Measurements from ENCODE around the gene EMILIN3. TPM values are rescaled to one million over a fixed set of nuclear protein-coding genes. Genes with fewer than 3 reads are reported as not detected.

Gene EMILIN3
- polyA plus RNA-seq, 1 of the 3 experiments (the other 2 are of a cell fraction) = 0.02 TPM

GRCh38 chr20:41336711-41337492 is 29.7 kb downstream of the EMILIN3 start:
- Histone ChIP-seq H3K4me3 (ENCODE audit: low read depth in 2 of 2, low read length in 1 of 2) (no peak overlapping the region), H3K27ac (ENCODE audit: low read depth in 2 of 2, low read length in 1 of 2) (no peak overlapping the region), H3K9ac (no peak overlapping the region), H3K36me3 (replicated peaks in 1 of 2; ENCODE audit: control insufficient read depth in 1 of 2, insufficient read depth in 2 of 2, low read length in 1 of 2) (no peaks in the 10 kb centered on the region), H3K27me3 (ENCODE audit: insufficient read depth) (no peaks in the 10 kb centered on the region), H3K9me2 (no peaks in the 10 kb centered on the region), H3K9me3 (no peaks in the 10 kb centered on the region), H3K79me2 (ENCODE audit: insufficient read depth) (no peaks in the 10 kb centered on the region), H3K4me1 (ENCODE audit: control insufficient read depth in 1 of 2, insufficient read depth in 2 of 2, low read depth in 1 of 2, low read length in 1 of 2) (peaks cover 0 to 5% of the 10 kb centered on the region in 2 experiments; a peak in 1 of 4 replicates), H4K20me1 (ENCODE audit: insufficient read depth) (no peaks in the 10 kb centered on the region), H3K4me2 (no peak overlapping the region), H3F3A (replicated peaks; ENCODE audit: insufficient read depth) (no peaks in the 10 kb centered on the region), H2AFZ (ENCODE audit: low read depth) (no peak overlapping the region)
- no peak for DNase-seq
- ChIA-PET POLR2A (no interaction called here), CTCF (interaction anchor here (9.6 kb wide), 1 partner anchor 167 kb away, joined by 112 read pairs; no protein-coding TSS in a partner anchor)
- whole genome bisulfite sequencing (ENCODE audit: low lambda C conversion rate) = 94% methylated on average over 4 of the region's 4 CpGs
- TF ChIP-seq GABPA (IDR thresholded peaks at IDR 0.05; ENCODE audit: low read depth) = no peak
- TF ChIP-seq JUND (IDR thresholded peaks at IDR 0.05) = no peak

GRCh38 chr20:41335591-41335990 is 31.0 kb downstream of the EMILIN3 start:
- TF ChIP-seq FOSL2 (IDR thresholded peaks at IDR 0.05; ENCODE audit: borderline replicate concordance, low read depth) (no peak), CTCF (IDR thresholded peaks at IDR 0.05) (no peak), NFIC (IDR thresholded peaks at IDR 0.05; ENCODE audit: borderline replicate concordance) (no peak), SIN3A (IDR thresholded peaks at IDR 0.05; ENCODE audit: borderline replicate concordance, low read depth, low read length) (no peak), REST (IDR thresholded peaks at IDR 0.05; ENCODE audit: low read depth, low read length) (no peak), SMC3 (IDR thresholded peaks at IDR 0.05; ENCODE audit: low read depth, low read length) (no peak), GABPA (IDR thresholded peaks at IDR 0.05; ENCODE audit: low read depth) (no peak), ZBTB33 (IDR thresholded peaks at IDR 0.05; ENCODE audit: borderline replicate concordance, low read depth) (no peak), POLR2AphosphoS5 (IDR thresholded peaks at IDR 0.05; ENCODE audit: low read depth, low read length) (no peak), NRF1 (IDR thresholded peaks at IDR 0.05; ENCODE audit: low read depth, low read length) (no peak), RCOR1 (IDR thresholded peaks at IDR 0.05; ENCODE audit: low read length) (no peak), USF1 (IDR thresholded peaks at IDR 0.05; ENCODE audit: borderline replicate concordance, low read depth) (no peak), EZH2phosphoT487 (IDR thresholded peaks at IDR 0.05; ENCODE audit: borderline replicate concordance, low read depth) (no peak), CHD2 (IDR thresholded peaks at IDR 0.05; ENCODE audit: low read length, partially characterized antibody) (no peak), YY1 (IDR thresholded peaks at IDR 0.05; ENCODE audit: low read depth) (no peak), FOXM1 (IDR thresholded peaks at IDR 0.05; ENCODE audit: low read depth) (no peak), RAD21 (IDR thresholded peaks at IDR 0.05; ENCODE audit: low read length) (no peak)
- ChIA-PET CTCF (interaction anchor here (9.6 kb wide), 1 partner anchor 166 kb away, joined by 112 read pairs; no protein-coding TSS in a partner anchor), POLR2A (no interaction called here)
- Histone ChIP-seq H3K36me3 (replicated peaks in 1 of 2; ENCODE audit: control insufficient read depth in 1 of 2, insufficient read depth in 2 of 2, low read length in 1 of 2) (no peaks in the 10 kb centered on the region), H3K9me2 (no peaks in the 10 kb centered on the region), H4K20me1 (ENCODE audit: insufficient read depth) (no peaks in the 10 kb centered on the region), H3K79me2 (ENCODE audit: insufficient read depth) (no peaks in the 10 kb centered on the region), H3K9ac (no peak overlapping the region), H3K27me3 (ENCODE audit: insufficient read depth) (no peaks in the 10 kb centered on the region), H3K4me2 (no peak overlapping the region), H3K4me3 (ENCODE audit: low read depth in 2 of 2, low read length in 1 of 2) (no peak overlapping the region), H2AFZ (ENCODE audit: low read depth) (no peak overlapping the region), H3F3A (replicated peaks; ENCODE audit: insufficient read depth) (no peaks in the 10 kb centered on the region), H3K27ac (ENCODE audit: low read depth in 2 of 2, low read length in 1 of 2) (no peak overlapping the region), H3K9me3 (no peaks in the 10 kb centered on the region), H3K4me1 (ENCODE audit: control insufficient read depth in 1 of 2, insufficient read depth in 2 of 2, low read depth in 1 of 2, low read length in 1 of 2) (peaks cover 0 to 5% of the 10 kb centered on the region in 2 experiments; a peak in 1 of 4 replicates)
- 43% methylated on average over 1 of the region's 1 CpG for WGBS (ENCODE audit: low lambda C conversion rate)
- no peak for DNase-seq
